GM19099 (cell line): ENCODE data around the gene LCE2B.

Experiments used
- POLR2A ChIP-seq: IDR thresholded peaks from 3 replicates; pipeline ENCODE4 v1.6.1; 2011; ENCODE audit warnings: low read depth; ENCODE audit not compliant: insufficient read length; ENCODE audit errors: extremely low read depth

LCE2B gene

DNA sequence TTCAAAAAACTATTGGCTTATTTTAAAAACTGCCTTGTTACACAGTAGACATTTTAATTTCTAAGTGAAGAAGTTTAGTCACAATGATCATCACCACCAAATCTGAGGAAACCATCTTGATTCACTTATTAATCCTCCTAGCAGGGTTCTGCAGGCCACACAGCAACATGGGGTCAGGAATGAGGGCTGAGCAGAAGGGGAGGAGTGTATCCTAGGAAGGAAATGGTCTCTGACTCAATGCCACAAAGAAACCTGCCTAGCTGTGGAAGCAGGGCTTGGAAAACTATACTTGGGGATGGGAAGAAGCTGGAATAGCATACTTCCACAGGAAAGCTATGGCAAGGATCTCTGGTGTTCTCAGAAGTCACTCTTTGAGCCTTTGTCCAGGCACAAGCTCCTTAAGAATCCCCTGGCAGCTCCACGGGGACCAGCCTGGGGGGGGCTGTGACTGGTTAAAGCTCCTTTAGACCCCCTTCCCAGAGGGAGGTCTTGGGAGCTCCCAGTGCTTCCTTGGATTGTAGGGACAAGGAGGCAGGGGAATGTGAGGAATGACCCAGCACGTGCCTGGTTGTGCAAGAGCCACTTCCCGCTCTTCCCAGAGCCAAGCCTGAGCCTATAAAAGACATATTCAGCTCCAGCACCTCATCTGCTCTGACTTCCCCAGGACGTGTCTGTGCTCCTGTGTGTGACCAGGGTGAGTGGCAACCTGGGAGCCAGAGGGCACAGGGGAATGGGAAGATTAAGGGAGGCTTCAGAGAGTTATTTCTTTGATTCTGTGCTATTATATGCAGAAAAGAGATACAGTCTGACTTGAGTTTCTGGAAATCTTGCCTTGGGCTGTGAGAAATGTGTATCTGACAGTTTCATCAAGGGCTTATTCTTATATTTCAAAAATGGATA lies 12.0 kb downstream of the LCE2B start, which contains the start of gene LCE2A:
Gene LCE2A (plus strand): TSS at position 645 of the 900 bp plus-strand sequence. CDS start 557 bp downstream, outside the sequence.
- TF ChIP-seq POLR2A = no peak

- TF ChIP-seq POLR2A = no peak
These were observed 13.8 kb downstream of the LCE2B start for GRCh38 chr1:152699746-152700145.

- no peak for TF ChIP-seq POLR2A
These were observed 21.9 kb downstream of the LCE2B start, which contains the start of gene LCE4A for GRCh38 chr1:152707860-152708259. Gene LCE4A, plus strand, starts transcription at chr1:152708160. Its CDS starts 916 bp downstream, at chr1:152709076.

DNA sequence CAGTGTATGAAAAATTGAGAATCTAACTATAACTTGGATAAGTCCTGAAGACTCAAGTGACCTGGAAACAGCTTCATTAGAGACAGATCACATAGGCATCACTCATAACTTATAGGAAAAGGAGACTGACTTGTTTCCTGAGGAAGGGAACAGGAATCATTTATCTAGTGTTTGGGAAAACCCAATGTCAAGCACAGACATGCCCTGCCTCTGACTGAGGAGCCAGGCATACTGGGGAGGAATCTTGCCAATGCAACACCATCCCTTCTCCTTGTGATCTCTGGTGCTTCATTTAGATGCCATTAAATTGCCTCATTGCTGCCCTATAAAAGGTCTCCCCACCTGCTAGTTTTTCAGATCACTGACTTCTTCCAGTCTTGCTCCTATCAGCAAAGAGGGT lies 32.3 kb downstream of the LCE2B start:
- TF ChIP-seq POLR2A = no peak

DNA sequence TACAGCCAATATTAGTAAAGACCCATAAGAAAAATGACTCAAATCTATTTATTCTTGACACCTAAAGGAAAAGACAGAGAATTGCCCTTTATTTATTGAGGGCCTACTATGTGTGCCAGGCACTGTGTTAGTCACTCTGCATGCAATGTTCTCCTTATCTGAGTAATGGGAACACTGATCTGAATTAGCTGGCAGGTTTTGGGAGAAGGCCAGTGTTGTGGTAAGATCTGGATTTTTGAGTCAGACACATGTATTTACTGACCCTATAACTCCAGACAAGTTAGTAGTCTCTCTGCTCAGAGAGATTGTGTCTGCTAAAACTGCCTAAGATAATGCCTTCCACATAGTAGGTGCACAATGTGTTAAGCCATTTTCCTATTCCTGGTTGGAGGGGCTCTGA lies 39.3 kb downstream of the LCE2B start:
- no peak for TF ChIP-seq POLR2A

GRCh38 chr1:152728986-152729385 lies 43.1 kb downstream of the LCE2B start:
- TF ChIP-seq POLR2A = no peak

GRCh38 chr1:152735648-152736047 lies 49.7 kb downstream of the LCE2B start:
- no peak for TF ChIP-seq POLR2A
